Measurements from ENCODE around the gene GLIS1. TPM values are rescaled to one million over a fixed set of nuclear protein-coding genes. Genes with fewer than 3 reads are reported as not detected.

The GLIS1 gene
- polyA plus RNA-seq, 3 donors, result not detected

DNA sequence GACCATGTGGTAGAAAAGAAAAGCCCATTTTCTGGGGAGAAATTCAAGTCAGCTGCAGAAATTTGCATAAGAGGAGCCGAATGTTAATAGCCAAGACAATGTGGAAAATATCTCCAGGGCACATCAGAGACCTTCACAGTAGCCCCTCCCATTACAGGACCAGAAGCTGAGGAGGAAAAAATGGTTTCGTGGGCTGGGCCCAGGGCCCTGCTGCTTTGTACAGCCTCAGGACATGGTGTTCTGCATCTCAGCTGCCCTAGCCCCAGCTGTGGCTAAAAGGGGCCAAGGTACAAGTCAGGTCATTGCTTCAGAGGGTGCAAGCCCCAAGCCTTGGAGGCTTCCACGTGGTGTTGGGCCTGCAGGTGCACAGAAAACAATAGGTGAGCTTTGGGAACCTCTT lies 171.5 kb downstream of the GLIS1 start:
- no peak overlapping the region for H3K4me3 Mint-ChIP-seq
- no peak overlapping the region for H3K27ac Mint-ChIP-seq
- no peak overlapping the region for H3K9ac ChIP-seq (ENCODE audit: insufficient read depth, low read length, poor library complexity, severe bottlenecking)
- H3K4me1 Mint-ChIP-seq, result no peaks in the 10 kb centered on the region
- no peaks in the 10 kb centered on the region for H3K36me3 Mint-ChIP-seq
- TF ChIP-seq, protein P1, sequence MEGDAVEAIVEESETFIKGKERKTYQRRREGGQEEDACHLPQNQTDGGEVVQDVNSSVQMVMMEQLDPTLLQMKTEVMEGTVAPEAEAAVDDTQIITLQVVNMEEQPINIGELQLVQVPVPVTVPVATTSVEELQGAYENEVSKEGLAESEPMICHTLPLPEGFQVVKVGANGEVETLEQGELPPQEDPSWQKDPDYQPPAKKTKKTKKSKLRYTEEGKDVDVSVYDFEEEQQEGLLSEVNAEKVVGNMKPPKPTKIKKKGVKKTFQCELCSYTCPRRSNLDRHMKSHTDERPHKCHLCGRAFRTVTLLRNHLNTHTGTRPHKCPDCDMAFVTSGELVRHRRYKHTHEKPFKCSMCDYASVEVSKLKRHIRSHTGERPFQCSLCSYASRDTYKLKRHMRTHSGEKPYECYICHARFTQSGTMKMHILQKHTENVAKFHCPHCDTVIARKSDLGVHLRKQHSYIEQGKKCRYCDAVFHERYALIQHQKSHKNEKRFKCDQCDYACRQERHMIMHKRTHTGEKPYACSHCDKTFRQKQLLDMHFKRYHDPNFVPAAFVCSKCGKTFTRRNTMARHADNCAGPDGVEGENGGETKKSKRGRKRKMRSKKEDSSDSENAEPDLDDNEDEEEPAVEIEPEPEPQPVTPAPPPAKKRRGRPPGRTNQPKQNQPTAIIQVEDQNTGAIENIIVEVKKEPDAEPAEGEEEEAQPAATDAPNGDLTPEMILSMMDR (IDR thresholded peaks at IDR 0.05), result no peak
- no peak overlapping the region for H2AFZ ChIP-seq (ENCODE audit: insufficient read depth, low read depth, low read length, poor library complexity, severe bottlenecking)
- H3K4me3 ChIP-seq (replicated peaks in 1 of 3; ENCODE audit: low read depth in 2 of 3, low read length in 3 of 3), result no peak overlapping the region
- WGBS (ENCODE audit: insufficient coverage), result 29% methylated on average over 1 of the region's 3 CpGs
- no peaks in the 10 kb centered on the region for H3K4me1 ChIP-seq (ENCODE audit: control insufficient read depth in 1 of 2, insufficient read depth in 2 of 2, low read length in 2 of 2)
- intact Hi-C loops (cut with micrococcal nuclease), result no loop called here
- no peak overlapping the region for H3K27ac ChIP-seq (ENCODE audit: low read depth in 1 of 2, low read length in 2 of 2)
- peaks cover 0 to 7% (median 3%) of the 10 kb centered on the region in 3 donors for H3K27me3 Mint-ChIP-seq (ENCODE audit: low read depth in 3 of 3)
- H3K79me2 ChIP-seq (ENCODE audit: insufficient read depth, low read length), result no peaks in the 10 kb centered on the region
- H3K27me3 ChIP-seq (ENCODE audit: control insufficient read depth in 2 of 2, insufficient read depth in 2 of 2, low read length in 2 of 2), result peaks cover 0 to 3% of the 10 kb centered on the region in 2 donors
- H3K9me3 Mint-ChIP-seq, result peaks cover 0 to 3% (median 0%) of the 10 kb centered on the region in 7 donors
- DNase-seq, result no peak
- H3K36me3 ChIP-seq (replicated peaks in 1 of 2; ENCODE audit: control insufficient read depth in 1 of 2, insufficient read depth in 2 of 2, low read length in 2 of 2), result no peaks in the 10 kb centered on the region
- H4K20me1 ChIP-seq (ENCODE audit: insufficient read depth, low read length), result no peaks in the 10 kb centered on the region
- no peak overlapping the region for H3K4me2 ChIP-seq (replicated peaks; ENCODE audit: extremely low read depth, low read length, poor library complexity, severe bottlenecking)
- no peaks in the 10 kb centered on the region for H3K9me3 ChIP-seq (replicated peaks in 1 of 2; ENCODE audit: control insufficient read depth in 1 of 2, insufficient read depth in 1 of 2, low read length in 2 of 2)

DNA sequence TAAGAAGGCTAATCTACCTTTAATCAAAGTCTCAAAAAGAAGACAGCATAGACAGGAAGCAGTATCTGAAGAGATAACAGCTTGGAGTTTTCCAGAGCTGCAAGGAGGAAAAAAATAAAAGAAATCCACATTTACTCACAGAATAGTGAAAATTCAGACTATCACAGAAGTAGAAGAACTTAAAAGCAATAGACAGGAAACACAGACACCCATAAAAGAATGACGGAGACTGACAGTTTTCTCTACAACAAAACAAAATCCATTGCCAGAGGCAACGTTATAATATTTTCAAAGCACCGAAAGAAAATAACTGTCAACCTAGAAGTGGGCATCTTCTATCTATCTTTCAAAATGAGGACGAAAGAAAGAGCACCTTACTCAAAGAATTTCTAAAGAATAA lies 175.4 kb downstream of the GLIS1 start:
- no peak overlapping the region for H3K27ac Mint-ChIP-seq
- DNase-seq, result no peak

More for the DNA sequence above, 175.4 kb downstream of the GLIS1 start:
- H3K4me1 ChIP-seq (ENCODE audit: control insufficient read depth in 1 of 2, insufficient read depth in 2 of 2, low read length in 2 of 2), result no peaks in the 10 kb centered on the region
- H3K4me3 Mint-ChIP-seq, result no peak overlapping the region
- intact Hi-C loops (cut with micrococcal nuclease), result no loop called here
- H3K4me3 ChIP-seq (replicated peaks in 1 of 3; ENCODE audit: low read depth in 2 of 3, low read length in 3 of 3), result no peak overlapping the region
- no peaks in the 10 kb centered on the region for H3K4me1 Mint-ChIP-seq
- H3K9ac ChIP-seq (ENCODE audit: insufficient read depth, low read length, poor library complexity, severe bottlenecking), result no peak overlapping the region
- WGBS (ENCODE audit: insufficient coverage), result 13% methylated on average over 1 of the region's 4 CpGs
- peaks cover 2 to 10% (median 9%) of the 10 kb centered on the region in 3 donors for H3K27me3 Mint-ChIP-seq (ENCODE audit: low read depth in 3 of 3)
- H3K27ac ChIP-seq (ENCODE audit: low read depth in 1 of 2, low read length in 2 of 2), result no peak overlapping the region
- H3K36me3 Mint-ChIP-seq, result no peaks in the 10 kb centered on the region
- peaks cover 0 to 3% of the 10 kb centered on the region in 2 donors for H3K27me3 ChIP-seq (ENCODE audit: control insufficient read depth in 2 of 2, insufficient read depth in 2 of 2, low read length in 2 of 2)
- no peak overlapping the region for H2AFZ ChIP-seq (ENCODE audit: insufficient read depth, low read depth, low read length, poor library complexity, severe bottlenecking)
- TF ChIP-seq, protein P1 (IDR thresholded peaks at IDR 0.05), result no peak
- H3K79me2 ChIP-seq (ENCODE audit: insufficient read depth, low read length), result no peaks in the 10 kb centered on the region
- no peak overlapping the region for H3K4me2 ChIP-seq (replicated peaks; ENCODE audit: extremely low read depth, low read length, poor library complexity, severe bottlenecking)
- H3K9me3 Mint-ChIP-seq, result peaks cover 0 to 3% (median 0%) of the 10 kb centered on the region in 7 donors
- no peaks in the 10 kb centered on the region for H4K20me1 ChIP-seq (ENCODE audit: insufficient read depth, low read length)
- no peaks in the 10 kb centered on the region for H3K9me3 ChIP-seq (replicated peaks in 1 of 2; ENCODE audit: control insufficient read depth in 1 of 2, insufficient read depth in 1 of 2, low read length in 2 of 2)
- no peaks in the 10 kb centered on the region for H3K36me3 ChIP-seq (replicated peaks in 1 of 2; ENCODE audit: control insufficient read depth in 1 of 2, insufficient read depth in 2 of 2, low read length in 2 of 2)
